ENCODE measurements around the gene DLGAP1.
A peak's percentile ranks its signal among the peaks of the same experiment; 100 is the strongest.

The DLGAP1 gene

DNA sequence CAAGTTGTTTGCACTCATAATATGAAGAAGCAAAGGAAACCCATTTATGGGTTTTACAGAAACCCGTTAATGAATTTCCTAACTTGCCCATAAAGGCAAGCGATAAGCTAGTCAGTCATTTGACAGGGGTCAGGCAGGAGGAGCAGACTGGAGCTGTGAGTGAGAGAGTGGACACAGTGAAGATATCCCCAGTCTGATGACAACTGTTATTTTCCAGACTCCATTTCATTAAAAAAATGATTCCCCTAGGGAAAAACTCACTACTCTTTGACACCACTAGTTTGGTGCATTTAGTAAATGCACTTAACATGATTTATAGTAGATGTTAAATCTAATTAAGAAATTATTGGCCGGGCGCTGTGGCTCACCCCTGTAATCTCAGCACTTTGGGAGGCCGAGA, 924.3 kb downstream of the DLGAP1 start:
- DNase-seq (ENCODE audit: low spot score) = no peak

DNA sequence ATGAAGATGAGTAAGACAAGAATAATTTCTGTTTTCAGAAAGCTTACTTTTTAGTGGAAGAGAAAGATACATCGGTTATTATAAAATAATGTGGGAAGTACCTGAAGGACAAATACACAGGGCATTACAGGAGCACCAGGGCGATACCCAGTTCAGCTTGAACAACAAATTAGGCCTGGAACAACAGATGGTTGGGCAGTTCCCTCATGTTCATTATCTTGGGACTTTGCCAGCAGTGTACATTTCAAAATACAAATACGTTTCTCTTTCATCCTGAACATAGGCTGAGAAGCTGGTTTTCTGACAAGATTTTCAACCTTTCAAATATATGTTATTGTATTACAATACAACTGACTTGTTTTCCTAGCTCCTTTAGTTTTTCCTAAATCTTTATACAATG, 925.5 kb downstream of the DLGAP1 start:
- DNase-seq (ENCODE audit: low spot score) = no peak

DNA sequence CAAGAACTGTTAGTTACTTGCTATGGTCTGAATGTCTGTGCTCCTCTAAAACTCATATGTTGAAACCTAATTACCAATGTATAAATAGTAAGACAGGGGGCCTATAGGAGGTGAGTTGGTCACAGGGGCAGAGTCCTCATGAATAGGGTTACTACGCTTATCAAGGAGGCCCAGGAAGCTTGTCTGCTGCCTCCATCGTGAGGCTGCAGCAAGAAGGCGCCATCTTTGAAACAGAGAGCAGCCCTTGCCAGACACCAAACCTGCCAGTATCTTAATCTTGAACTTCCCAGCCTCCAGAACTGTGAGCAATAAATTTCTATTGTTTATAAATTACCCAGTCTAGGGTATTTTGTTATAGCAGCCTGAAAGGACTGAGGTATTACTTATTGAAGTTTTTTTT, 926.0 kb downstream of the DLGAP1 start:
- DNase-seq (ENCODE audit: low spot score) = no peak

DNA sequence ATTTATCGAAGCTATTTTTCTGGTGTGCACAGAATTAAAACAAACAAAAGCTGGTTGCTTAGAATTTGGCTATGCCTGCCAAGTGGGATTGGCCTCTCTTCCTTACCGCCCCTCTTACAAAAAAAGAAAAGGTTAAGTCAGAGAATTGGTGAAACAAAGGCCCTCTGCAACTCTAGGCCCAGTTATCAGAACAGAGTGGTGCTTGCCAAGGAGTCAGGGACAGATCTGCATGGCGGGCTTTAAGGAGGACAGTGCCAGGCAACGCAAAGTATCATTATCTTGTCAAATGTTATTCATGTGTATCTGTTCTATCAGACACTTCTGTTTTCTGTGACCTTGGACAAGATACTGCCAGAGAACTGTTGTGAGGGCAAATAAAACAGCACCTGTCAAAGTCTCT, 926.9 kb downstream of the DLGAP1 start:
- no peak for DNase-seq (ENCODE audit: low spot score)

DNA sequence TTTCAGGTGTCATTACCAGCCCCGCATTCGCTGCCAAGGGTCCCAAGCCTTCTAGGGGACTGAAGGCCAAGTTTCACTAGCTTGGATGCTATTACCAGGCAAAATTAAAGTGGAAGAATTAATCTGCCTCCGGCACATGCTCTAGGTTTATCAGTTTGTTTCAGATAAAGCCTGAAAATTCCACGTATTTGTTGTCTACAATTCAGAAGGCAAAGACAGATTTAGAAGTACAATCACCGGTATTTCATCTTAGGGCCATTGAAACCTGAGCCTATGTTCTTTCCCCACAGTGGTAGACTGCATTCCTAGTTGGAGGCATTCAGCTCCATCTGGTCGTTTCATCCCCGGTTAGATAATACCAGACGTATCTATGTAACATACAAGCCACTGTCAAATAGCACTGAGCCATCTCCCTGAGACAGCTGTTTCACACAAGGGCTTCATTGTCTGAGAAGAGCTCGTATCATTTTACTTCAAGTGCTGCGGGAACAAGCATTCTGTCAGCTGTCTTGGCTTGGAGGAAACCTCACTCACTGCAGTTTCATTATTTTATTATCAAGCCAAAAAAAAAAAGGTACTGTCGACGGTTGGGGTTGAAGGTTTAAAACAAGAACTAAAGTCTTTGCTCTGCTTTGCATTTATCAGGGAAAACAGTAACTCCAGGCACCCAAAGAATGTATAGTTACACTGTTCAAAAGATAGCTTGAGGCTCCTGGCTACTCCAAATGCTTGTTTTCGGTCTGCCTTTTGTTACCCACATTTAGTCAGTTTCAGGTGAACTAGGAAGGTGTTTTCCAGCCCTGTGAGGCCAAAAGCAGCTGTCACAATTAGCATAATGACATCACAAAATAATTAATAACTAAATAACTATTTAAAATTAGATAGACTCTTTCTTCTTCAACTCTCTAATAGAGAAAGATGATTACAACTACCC, 928.4 kb downstream of the DLGAP1 start:
- peak; percentile 86 for DNase-seq (ENCODE audit: low spot score)

DNA sequence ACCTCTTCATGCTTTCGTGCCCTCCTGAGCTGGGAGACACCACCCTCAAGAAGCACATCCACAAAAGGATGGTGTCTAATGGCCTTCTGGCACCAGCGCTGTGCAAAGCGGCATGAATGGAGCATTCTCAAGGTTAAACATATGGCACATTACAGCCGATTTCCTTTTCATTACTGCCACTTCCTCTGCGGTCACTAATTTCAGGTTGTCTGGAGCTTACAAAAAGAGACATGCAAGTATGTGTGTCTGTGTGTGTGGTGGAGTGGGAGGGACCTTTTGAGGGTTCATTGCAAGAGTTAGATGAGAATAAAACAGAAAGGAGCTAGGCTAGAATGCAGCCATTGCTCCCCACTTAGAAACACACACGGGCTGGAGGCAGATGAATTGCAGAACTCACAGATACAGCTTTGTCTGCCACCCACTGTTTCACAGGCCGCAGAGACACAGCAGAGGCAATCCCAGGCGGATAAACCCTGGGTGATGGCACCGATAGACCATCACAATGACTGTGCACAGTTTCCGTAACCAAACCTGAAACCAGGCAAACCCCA, 929.2 kb downstream of the DLGAP1 start:
- peak; percentile 54 for DNase-seq (ENCODE audit: low spot score)

DNA sequence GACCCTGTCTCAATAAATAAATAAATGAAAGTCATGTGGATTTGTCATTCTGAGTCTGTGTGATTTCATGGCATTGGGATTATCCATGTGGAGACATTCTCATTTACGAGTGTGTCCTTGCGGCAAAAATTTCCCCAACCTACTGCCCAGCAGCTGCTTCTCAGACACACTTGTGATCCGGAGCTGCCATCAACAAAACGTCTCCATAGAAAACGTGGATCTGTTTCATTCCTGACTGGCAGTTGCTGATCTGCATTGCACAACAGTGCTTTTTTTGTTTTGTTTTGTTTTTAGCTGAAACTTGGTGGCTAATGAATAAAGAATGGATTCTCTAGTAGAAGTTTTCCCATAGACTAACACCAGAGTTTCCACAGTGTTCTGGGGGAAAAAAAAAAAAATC, 930.4 kb downstream of the DLGAP1 start:
- peak; percentile 64 for DNase-seq (ENCODE audit: low spot score)

DNA sequence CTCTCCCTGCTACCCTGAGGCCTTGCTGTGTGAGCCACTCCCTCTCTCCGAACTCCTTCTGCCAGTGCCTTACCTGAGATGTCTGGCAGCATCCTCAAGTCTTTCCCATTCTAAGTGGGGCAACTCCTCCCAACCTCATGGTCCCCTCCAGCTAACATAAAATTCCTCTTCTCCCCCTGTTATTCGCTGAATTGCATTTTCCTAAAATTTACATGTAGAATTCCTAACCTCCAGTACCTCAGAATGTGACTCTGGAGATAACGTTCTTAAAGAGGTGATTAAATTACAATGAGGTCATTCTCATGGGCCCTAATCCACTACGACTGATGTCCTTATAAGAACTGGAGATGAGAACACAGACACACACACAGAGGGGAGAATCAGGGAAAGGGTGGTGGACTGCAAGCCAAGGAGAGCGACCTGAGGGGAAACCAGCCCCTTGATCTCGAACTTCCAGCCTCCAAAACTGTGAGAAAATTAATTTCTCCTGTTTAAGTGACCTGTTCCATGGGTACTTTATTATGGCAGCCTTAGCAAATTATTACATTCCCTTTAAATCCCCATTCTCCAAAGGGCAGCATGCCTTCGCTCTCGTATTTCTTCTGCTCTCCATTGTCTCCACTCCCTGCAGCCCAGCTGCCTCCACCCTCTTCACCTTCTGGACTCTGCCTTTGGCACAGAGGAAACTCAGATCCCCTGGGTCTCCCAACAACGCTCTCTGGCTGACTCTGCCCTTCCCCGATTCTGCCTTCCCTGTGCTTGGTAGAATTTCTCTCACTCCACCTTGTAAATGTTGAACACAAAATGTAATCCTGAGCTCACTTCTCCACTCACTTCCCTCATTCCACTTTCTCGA, 934.6 kb downstream of the DLGAP1 start:
- no peak for DNase-seq (ENCODE audit: low spot score)

DNA sequence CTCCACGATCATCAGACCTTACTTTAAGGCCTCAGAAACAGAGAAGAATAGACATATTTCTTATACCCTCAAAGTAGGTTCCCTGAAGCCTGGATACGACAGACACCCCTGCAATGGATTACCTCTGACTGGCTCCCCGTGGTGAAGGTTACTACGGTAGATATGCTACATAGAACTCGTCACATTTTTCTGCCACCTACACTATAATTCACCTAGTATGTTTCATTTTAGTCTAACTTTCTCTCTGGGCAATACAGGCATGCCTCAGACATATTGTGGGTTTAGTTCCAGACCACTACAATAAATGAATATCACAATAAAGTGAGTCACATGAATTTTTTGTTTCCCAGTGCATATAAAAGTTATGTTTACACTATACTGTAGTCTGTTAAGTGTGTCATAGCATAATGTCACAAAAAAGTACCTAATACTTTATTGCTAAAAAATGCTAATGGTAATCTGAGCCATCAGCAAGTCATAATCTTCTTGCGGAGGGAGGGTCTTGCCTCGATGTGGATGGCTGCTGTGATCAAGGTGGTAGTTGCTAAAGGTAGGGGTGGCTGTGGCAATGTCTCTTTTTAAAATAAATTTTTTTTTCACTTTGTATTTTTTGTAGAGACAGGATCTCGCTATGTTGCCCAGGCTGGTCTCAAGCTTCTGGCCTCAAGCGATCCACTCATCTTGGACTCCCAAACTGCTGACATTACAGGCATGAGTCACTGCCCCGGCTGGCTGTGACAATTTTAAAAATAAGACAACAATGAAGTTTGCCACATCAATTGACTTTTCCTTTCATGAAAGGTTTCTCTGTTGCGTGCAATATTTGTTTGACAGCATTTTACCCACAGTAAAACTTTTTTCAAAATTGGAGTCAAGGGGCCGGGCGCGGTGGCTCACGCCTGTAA, 940.5 kb downstream of the DLGAP1 start:
- DNase-seq (ENCODE audit: low spot score) = no peak

DNA sequence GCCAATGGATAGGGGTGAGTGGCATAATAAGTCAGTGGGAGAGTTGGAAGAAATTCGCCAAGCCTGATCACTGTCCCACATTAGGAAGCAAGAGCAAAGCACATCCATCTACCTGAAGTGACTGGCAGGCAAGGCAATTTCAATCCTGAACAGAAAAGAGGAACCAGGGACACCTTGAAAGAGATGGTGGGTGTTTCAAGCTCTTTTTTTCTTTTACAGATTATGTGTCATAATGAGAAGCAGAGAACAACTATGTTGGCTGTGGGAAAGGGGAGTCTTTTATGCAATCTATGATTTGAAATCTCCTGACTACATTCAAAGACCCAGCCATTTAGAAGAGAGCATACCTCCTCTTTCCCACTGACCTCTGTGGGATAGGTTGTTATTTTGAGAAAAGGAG, 941.6 kb downstream of the DLGAP1 start:
- DNase-seq (ENCODE audit: low spot score) = no peak

DNA sequence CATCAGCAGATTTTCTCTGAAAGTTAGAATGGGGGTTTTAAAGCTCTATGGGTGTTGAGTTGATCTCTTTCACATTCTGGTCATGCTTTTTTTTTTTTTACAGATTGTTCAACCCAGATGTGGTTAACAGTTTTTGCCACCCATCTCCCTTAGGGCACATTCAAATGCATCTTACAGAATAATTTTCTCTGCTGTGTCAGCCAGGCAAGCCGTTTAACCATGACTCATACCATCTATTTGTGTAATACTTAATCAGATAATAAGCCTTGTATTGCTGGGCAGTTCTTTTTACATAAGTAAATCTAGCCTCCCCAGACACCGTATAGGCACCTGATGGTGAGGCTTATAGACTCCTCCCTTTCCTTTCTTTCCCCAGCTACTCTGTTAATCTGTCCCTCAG, 943.1 kb downstream of the DLGAP1 start:
- DNase-seq (ENCODE audit: low spot score) = peak; percentile 69

DNA sequence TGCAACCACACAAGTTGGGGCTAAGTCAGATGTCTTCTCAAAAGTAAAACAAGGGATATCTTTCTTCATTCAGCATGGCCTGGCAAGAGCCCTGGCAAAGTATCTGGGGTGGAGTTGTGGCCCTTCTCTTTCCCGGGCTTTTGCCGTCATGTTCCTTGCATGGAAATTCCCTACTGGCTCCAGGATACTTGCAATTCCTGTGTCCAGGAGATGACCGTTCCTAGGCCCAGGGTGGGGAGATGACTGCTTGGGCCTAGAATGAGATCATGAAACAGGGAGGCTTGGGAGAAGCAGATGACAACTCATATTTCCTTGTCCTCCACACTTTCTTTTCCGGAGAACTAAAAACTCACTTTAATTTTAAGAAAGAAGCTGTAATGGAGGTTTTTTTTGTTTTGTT, 944.2 kb downstream of the DLGAP1 start:
- DNase-seq (ENCODE audit: low spot score) = no peak

DNA sequence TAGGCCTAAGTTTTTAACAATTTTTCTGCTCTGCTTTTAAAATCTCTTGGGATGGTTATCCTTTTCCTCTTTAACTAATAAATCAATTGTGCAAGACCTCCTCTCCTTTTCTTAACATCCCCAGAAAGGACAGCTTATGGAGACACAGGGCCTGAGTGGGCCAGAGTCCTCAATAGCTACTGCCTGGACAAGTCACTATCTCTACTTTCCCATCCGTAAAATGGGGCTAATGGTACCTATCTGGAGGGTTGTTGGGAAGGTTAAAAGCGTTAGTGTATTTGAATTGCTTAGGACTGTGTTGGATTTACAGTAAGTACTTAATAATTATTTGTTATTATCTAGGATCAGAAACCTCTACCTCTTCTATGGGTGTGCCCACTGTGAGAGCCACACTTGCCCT, 945.1 kb downstream of the DLGAP1 start:
- no peak for DNase-seq (ENCODE audit: low spot score)

DNA sequence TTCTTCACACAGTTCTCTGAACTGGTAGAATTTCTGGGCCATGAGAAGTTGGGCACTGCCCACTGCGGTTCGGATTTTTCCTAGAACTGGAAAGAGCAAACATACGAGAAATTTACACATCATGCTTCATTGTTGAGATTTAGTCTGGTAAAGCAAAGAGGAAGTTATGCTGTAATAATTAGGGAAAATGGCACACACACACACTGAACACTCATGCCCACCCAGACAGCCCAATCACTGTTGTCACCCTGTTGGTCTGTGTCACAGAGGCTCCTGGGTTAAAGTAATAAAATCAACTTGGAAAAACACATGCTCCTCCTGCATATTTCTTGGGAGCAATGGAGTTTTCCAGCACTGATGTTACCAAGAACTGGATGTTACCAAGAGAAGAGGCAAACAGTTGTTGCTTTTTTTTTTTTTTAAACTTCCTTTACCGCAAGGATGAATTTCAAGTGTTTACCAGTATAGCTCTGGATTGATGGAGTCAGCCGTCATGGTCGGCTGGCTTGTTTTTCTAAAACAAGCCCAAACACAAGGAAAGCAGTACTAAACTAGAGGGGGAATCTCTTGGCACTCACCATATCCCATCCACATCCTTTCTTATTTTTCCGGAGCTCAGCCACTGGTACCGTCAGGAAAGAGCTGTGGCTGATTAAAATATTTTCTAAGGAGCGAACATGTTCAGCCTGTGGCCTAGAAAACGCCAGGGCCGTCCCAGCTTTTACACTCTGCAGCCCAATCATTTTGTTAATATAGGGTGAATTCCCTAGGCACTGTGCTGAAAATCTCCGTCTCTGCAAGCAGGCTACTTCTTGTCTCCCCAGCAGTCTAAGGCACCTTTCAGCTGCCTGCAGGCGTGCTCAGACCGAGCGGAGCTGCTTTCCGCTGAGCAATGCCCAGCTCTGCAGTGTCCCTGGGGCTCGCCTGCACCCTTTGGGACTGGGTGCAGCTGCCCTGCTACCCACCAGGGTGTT, 946.2 kb downstream of the DLGAP1 start:
- no peak for DNase-seq (ENCODE audit: low spot score)

DNA sequence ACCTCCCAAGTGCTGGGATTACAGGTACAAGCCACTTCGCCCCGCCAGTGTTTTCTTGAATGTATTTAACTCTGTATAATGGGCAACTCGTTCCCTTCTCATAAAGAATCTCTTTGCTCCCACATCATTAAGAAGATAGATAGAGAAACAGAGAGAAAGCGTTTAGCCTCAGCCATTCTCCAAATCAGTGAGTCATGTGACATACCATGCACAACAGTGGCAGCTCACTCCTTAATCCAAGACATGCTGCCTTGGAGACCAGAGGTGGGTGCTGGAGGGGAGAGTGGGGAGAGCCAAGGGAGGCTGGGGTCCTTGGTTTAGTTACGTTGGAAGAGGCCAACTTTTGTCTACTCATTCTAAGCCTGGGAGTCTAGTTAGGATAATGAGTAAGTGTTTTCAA, 950.5 kb downstream of the DLGAP1 start:
- DNase-seq (ENCODE audit: low spot score) = no peak

DNA sequence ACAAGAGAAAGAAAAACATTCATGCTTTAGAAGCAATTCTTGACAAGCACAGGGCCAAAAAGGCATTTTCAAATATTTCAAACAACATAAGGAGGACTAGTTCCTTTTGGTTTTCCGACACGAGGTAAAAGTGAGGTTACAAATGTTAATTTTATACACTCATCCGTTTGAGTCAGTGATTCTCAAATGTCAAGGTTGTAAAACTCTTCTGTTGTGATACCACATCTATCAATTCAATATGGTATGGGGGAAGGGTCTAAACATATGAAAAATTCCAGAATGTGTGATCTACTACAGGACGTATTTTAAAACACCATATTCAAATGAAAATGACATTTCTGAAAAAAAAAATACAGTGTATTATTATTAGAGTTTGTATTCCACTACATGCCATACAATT, 952.5 kb downstream of the DLGAP1 start:
- no peak for DNase-seq (ENCODE audit: low spot score)

DNA sequence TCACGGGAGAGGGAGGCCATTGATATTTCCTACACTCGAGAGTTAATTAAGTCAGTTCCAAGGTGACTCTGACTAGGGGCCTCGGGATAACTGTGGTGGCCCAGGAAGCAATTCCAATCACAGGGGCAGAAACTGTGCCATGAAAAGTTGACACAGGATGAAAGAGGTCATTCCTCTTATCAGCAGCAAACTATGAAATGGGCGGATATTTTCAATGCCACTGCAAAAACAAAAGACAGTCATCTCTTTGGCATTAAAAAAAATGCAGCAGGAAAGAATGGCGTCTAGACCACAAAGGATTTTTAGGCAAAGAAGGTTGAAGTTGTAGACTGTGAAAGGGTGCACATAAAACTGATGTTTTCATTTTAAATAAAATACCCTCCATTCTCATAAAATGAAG, 955.1 kb downstream of the DLGAP1 start:
- no peak for DNase-seq (ENCODE audit: low spot score)

DNA sequence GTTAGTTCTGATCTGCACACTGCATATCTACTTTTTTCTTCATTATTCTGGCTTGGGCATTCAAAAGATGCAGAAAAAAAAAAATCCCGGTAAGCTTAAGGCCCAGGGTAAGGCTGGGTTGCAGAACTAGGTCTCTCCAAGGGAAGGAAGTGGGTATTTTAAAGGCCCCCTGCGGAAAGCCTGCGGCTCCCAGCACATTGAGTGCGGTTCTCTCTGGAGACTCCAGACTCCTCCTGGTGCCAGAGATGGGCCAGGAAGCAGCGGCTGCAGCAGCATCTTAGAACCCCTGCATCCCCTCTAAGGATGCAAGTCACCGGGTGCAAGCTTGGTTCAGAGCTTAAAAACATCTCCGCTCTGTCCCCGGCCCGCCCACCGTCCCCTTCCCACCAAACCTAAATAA, 955.6 kb downstream of the DLGAP1 start:
- DNase-seq (ENCODE audit: low spot score) = no peak

DNA sequence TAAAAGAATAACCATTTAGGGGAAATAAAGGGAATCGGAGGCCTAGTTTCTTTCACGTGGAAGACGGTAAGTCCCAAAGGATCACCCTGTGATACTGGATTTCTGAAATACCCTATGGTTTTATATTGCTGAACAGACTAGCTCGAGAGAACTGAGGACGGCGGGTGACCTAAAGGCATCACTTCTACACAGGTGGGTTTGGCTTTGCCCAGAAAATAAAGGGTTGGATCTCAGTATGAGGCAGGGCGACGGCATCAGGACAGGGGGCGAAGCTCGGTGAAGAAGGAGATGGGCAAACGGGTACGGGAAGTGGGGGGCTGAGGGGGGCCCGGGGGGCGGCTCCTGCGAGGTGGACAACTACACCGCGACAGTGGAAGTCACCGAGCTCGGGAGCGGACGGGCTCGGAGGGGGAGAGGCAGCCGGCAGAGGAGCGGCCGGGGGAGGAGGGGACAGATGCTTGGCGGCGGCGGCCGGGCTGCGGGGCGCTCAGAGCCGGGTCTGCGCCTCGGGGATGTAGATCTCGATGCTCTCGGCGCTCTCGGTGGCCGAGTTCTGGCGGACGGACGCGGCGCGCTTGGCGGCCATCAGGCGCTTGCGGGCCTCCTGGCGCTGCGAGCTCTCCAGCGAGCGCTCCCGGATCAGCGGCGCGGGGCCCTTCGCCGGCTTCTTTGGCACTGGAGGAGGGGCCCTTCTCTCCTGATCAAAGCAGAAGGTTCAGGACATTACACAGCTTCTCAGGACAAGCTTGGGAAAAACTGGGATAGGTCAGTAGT, 956.2 kb downstream of the DLGAP1 start:
- no peak for DNase-seq (ENCODE audit: low spot score)
